Activated CD4-positive, CD25-positive, alpha-beta regulatory T cell treated with anti-CD3 and anti-CD28 coated beads, Interleukin-2, amount 50 U/mL, for 24 hours (primary cell): Measurements from ENCODE around the gene LRP1-AS.

Experiments
- ATAC-seq, 2 donors: fragments of 150-1000 bp; cut with Tn5 transposase; one replicate each; pipeline ENCODE4 v1.10.0; 2021; ENCODE audit warnings: mild to moderate bottlenecking in 1 of 2, moderate library complexity in 1 of 2

Gene LRP1-AS

GRCh38 chr12:57179331-57180086 lies 32.1 kb upstream of the LRP1-AS start:
- ATAC-seq: no peak

- no peak for ATAC-seq
Measured at GRCh38 chr12:57178213-57178612, 30.8 kb upstream of the LRP1-AS start.

DNA sequence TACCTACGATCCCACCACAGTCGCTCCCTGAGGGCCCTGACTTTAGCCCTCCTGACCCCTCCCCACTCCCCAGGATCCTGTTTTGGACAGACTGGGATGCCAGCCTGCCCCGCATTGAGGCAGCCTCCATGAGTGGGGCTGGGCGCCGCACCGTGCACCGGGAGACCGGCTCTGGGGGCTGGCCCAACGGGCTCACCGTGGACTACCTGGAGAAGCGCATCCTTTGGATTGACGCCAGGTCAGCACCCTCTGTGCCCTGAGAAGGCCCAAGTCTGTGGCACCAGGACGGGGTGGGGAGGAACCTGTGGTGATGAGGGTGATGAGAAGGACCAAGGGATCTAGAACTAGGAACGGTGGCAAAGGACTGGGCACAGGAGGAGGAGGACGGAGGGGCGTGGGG lies 29.9 kb upstream of the LRP1-AS start:
- no peak for ATAC-seq

- ATAC-seq: no peak
Measured at GRCh38 chr12:57176846-57177245, 29.4 kb upstream of the LRP1-AS start.

- ATAC-seq: no peak
Measured at GRCh38 chr12:57176139-57176477, 28.7 kb upstream of the LRP1-AS start.

DNA sequence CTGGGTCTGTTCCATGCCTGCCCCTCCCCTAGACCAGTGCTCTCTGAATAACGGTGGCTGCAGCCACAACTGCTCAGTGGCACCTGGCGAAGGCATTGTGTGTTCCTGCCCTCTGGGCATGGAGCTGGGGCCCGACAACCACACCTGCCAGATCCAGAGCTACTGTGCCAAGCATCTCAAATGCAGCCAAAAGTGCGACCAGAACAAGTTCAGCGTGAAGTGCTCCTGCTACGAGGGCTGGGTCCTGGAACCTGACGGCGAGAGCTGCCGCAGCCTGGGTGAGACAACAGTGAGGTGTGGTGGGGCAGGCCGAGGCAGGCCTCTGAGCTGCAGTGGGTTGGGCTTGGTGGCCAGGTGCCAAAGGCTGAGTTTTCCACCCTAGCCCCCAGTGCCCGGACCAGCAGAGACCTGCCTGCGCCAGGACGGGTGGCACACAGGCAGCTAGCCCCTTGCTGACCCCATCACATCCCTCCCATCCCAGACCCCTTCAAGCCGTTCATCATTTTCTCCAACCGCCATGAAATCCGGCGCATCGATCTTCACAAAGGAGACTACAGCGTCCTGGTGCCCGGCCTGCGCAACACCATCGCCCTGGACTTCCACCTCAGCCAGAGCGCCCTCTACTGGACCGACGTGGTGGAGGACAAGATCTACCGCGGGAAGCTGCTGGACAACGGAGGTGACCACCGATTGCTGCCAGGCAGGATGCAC lies 28.2 kb upstream of the LRP1-AS start:
- ATAC-seq: no peak

GRCh38 chr12:57173683-57174082 lies 26.3 kb upstream of the LRP1-AS start:
- ATAC-seq: no peak

GRCh38 chr12:57173089-57173488 lies 25.7 kb upstream of the LRP1-AS start:
- peak; percentile 46 to 55 for ATAC-seq

DNA sequence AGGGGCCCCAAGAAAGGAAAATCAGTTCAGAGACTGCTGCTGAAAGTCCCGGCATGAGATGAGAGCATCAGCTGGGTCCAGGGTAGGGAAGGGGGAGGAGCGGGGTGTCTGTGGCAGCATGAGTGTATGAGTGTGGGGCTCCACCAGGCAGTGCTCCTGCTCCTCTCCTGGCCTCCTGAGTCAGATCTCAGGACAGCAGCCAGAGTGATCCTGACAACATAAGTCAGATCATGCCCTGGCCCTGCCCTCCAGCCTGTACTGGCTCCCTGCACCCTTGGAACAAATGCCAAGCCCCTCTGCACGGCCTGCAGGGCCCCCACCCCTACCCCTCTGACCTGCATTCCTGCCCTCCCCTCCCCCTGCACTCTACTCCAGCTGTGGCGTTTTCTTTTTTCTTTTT lies 24.2 kb upstream of the LRP1-AS start:
- no peak for ATAC-seq

- no peak for ATAC-seq
Measured at GRCh38 chr12:57170927-57171326, 23.5 kb upstream of the LRP1-AS start.

GRCh38 chr12:57170408-57170807 lies 23.0 kb upstream of the LRP1-AS start:
- no peak for ATAC-seq

GRCh38 chr12:57169969-57170368 lies 22.6 kb upstream of the LRP1-AS start:
- no peak for ATAC-seq

DNA sequence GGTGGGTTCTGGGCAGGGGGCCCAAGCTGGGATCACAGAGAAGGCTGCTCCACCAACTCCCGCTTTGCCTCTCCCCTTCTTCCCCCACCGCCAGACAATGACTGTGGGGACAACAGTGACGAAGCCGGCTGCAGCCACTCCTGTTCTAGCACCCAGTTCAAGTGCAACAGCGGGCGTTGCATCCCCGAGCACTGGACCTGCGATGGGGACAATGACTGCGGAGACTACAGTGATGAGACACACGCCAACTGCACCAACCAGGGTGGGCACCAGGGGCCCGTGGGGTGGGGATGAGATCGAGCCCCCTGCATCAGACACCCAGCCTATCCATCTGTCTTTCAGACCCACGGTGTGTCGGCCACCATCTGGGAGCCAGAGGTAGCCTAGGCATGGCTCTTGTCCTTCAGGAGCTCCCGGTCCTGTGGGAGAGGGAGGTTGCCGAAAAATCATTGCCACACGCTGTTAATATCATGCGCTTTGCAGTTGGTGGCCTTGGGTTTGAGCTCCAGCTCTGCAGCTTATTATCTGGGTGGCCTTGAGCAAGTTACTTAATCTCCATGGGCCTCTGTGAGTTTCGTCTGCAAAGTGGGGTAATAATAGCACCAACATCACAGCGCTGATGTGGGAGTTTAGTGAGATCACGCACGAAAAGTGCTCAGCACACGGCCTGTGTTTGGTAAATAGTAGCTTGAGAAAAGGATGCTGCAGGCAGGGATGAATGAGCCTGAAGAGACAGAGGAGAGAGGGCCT lies 21.8 kb upstream of the LRP1-AS start:
- no peak for ATAC-seq

GRCh38 chr12:57168058-57168457 lies 20.6 kb upstream of the LRP1-AS start:
- no peak for ATAC-seq

DNA sequence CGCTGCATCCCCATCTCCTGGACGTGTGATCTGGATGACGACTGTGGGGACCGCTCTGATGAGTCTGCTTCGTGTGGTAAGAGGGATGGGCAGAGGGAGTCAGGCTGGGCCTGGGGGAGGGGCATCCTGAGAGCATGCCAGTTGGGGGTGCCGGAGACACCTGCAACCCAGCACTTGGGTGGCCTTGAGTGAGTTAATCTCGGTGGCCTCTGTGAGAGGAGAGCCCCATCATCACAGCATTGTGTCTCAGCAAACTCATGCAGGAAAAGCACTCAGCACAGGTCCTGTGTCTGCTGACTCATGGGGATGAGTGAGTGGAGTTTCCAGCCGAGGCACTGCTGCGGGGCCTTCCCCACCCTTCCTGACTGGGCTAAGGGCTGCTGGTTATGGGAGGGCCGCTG lies 19.6 kb upstream of the LRP1-AS start:
- ATAC-seq: peak; percentile 95

DNA sequence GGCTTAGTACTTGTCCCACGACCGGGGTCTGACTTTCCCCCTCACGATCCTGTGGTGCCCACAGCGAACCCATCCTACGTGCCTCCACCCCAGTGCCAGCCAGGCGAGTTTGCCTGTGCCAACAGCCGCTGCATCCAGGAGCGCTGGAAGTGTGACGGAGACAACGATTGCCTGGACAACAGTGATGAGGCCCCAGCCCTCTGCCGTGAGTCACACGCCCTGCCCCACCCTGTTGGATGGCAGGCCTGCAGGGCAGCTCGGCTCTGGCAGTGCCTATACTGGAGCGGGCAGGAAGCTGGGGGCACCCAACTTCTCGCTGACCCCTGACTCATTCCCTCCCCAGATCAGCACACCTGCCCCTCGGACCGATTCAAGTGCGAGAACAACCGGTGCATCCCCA lies 18.3 kb upstream of the LRP1-AS start:
- ATAC-seq: no peak

DNA sequence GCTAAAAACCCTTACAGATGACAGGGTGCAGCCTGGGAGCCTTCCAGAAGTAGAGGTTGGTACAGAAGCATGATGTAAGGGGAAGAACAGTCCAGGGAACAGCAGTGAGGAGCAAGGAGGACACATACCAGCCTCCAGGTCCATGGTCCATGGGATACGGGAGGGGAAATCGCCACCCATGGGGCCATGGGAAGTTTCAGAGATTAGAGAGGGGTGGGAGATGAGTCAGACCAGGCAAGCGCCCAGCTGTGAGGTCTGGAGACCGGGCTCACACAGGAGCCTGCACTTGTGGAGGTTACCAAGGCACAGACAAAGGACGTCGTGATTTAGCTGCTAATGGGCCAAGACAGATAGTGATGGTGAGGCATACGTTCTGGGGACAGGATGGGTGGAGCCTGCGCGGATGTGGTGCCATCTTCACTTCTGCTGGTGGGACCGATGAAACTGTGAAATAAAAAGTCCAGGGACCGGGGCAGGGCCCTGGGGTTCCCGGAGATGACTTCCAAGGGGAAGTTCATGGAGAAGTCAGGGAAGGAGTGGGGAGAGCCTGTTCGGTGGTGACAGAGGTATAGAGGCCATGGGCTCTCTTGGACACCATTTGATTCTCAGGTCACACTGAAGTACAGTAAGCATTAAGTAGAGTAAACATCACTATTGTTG lies 17.7 kb upstream of the LRP1-AS start:
- ATAC-seq: no peak

GRCh38 chr12:57164454-57164853 lies 17.0 kb upstream of the LRP1-AS start:
- ATAC-seq: no peak

DNA sequence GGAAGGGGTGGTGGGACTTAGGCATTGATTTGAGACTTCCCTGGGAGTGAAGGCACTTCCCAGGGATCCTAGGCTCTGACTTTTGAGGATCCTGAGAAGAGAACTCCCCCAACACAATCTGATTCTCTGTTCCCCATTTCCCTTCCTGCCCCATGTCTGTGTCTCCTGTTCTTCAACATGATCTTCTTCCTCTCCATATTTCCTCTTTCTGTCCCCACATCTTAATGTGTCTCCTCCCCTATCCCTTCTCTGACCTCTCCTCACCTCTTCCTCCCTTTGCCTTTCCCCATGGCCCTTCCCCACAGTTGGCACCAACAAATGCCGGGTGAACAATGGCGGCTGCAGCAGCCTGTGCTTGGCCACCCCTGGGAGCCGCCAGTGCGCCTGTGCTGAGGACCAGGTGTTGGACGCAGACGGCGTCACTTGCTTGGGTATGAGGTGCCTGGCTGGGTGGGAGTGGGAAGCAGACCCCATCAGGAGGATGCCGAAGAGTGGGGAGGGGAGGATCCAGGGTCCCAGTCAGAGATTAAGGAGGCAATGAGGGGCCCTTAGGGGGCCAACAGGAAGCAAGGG lies 15.2 kb upstream of the LRP1-AS start:
- ATAC-seq: no peak

GRCh38 chr12:57161491-57161890 lies 14.1 kb upstream of the LRP1-AS start:
- ATAC-seq: no peak

- ATAC-seq: no peak
Measured at GRCh38 chr12:57160741-57161140, 13.3 kb upstream of the LRP1-AS start.

DNA sequence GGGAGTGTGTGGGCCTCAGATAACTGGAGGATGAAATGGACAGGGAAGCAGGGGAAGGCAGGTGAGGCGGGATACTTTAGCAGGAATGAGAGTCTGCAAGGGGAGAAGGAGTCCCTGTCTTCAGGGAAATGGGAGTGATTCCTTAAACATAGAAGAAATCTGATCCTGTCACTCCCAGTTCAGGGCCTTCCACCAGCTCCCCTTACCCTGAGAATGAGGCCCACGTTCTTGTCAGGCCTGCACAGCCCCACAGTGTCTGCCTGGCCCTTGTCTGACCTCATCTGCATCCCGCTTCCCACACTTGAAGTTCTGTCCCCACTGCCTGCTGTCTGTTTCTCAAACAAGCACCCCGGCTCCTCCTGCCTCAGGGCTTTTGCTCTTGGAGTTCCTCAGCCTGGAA lies 12.6 kb upstream of the LRP1-AS start:
- no peak for ATAC-seq

DNA sequence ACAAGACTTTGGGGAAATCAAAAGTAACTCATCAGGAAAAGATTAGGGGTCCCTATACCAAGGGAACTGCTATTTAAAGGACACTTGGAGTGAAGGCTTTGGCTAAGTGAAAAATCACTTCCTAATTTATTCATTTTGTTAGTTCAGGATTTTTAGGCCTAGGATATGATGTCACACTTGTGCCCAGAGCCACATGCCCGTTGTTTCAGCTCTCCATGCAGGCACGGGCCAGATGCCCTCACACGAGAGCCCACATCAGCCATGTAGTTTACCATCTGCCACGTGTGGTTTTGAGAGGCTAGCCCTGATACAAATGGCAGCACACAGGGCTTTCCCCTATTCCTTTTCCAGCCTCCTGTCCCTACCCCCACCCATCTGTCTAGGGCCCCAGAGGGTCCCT lies 11.9 kb upstream of the LRP1-AS start:
- no peak for ATAC-seq
